CD4-positive, CD25-positive, alpha-beta regulatory T cell (primary cell): ENCODE measurements around the gene GPR32. TPM values are rescaled to one million over a fixed set of nuclear protein-coding genes. Genes with fewer than 3 reads are reported as not detected.
"Not testable (repeated sequence)": the region's sequence is repeated elsewhere in the genome, so short reads cannot be mapped to it uniquely, and the experiment has no call there.

Source experiments
- ATAC-seq, 2 donors: fragments of 150-1000 bp; cut with Tn5 transposase; one replicate each; pipeline ENCODE4 v1.10.0; 2021; ENCODE audit warnings: low read depth in 2 of 2, moderate number of reproducible peaks in 2 of 2, moderate library complexity in 1 of 2
- DNase-seq, 3 donors: peaks; one replicate each; pipeline versions ENCODE4 v3.0.0 to v3.0.0-alpha.2; 2012 to 2022; ENCODE audit warnings: mixed read lengths in 1 of 3
- H3K27ac ChIP-seq: one replicate; pipeline ENCODE4 v1.7.0; 2013; ENCODE audit warnings: mild to moderate bottlenecking, low read length; ENCODE audit not compliant: insufficient read depth, poor library complexity, severe bottlenecking
- H3K27me3 ChIP-seq: one replicate; pipeline ENCODE4 v1.7.0; 2013; ENCODE audit warnings: low read length; ENCODE audit not compliant: control insufficient read depth, insufficient read depth
- H3K36me3 ChIP-seq: one replicate; pipeline ENCODE4 v1.7.0; 2013; ENCODE audit warnings: mild to moderate bottlenecking, low read length, moderate library complexity; ENCODE audit not compliant: control insufficient read depth, insufficient read depth
- H3K4me1 ChIP-seq: 2 replicates; pipeline ENCODE4 v1.7.0; 2013; ENCODE audit warnings: mild to moderate bottlenecking, low read length; ENCODE audit not compliant: insufficient read depth, control insufficient read depth, poor library complexity, severe bottlenecking
- H3K4me3 ChIP-seq: one replicate; pipeline ENCODE4 v1.7.0; 2013; ENCODE audit warnings: low read depth, mild to moderate bottlenecking, low read length, moderate library complexity
- H3K9me3 ChIP-seq, 2 experiments: 1 replicate in 1 of 2; 2 replicates in 1 of 2; pipeline ENCODE4 v1.7.0; 2013; ENCODE audit warnings: low read length in 2 of 2, mild to moderate bottlenecking in 1 of 2, moderate library complexity in 1 of 2; ENCODE audit not compliant: control insufficient read depth in 2 of 2
- H3K27ac Mint-ChIP-seq, 3 donors: one replicate each; pipeline ENCODE4 v1.8.0; 2020 to 2022; ENCODE audit warnings: mild to moderate bottlenecking in 3 of 3, mixed read lengths in 3 of 3, moderate library complexity in 2 of 3
- H3K27me3 Mint-ChIP-seq: one replicate; pipeline ENCODE4 v1.8.0; 2022; ENCODE audit warnings: mild to moderate bottlenecking, mixed read lengths
- H3K36me3 Mint-ChIP-seq: one replicate; pipeline ENCODE4 v1.8.0; 2020; ENCODE audit warnings: mixed read lengths
- H3K4me1 Mint-ChIP-seq, 4 donors: one replicate each; pipeline ENCODE4 v1.8.0; 2020 to 2022; ENCODE audit warnings: mixed read lengths in 4 of 4, mild to moderate bottlenecking in 1 of 4
- H3K4me3 Mint-ChIP-seq, 4 donors: one replicate each; pipeline ENCODE4 v1.8.0; 2020 to 2022; ENCODE audit warnings: mild to moderate bottlenecking in 4 of 4, mixed read lengths in 4 of 4, moderate library complexity in 3 of 4
- H3K9me3 Mint-ChIP-seq, 7 donors: one replicate each; pipeline ENCODE4 v1.8.0; 2020 to 2022; ENCODE audit warnings: mixed read lengths in 7 of 7, mild to moderate bottlenecking in 3 of 7, moderate library complexity in 2 of 7
- polyA plus RNA-seq, 4 donors: library from polyadenylated mRNA; unstranded; fragments of 300-500 nt; fragmentation: Illumina TruSeq; gene quantifications; one replicate each; pipeline ENCODE4 v1.2.3, GENCODE V29; 2021
- total RNA-seq: library from RNA; stranded (reverse); gene quantifications from one replicate; pipeline ENCODE4 v1.2.3, GENCODE V29; 2022

GPR32 gene
- total and polyA plus RNA-seq, 5 donors from 2014 or later = not detected

- Histone ChIP-seq H3K4me3 (no peak overlapping the region), H3K36me3 (peaks cover 27% of the 10 kb centered on the region), H3K27me3 (no peaks in the 10 kb centered on the region), H3K4me1 (peaks cover 17% of the 10 kb centered on the region), H3K27ac (no peak overlapping the region), H3K9me3 (no peaks in the 10 kb centered on the region)
- Mint-ChIP-seq H3K4me3 (no peak overlapping the region), H3K9me3 (peaks cover 0 to 2% (median 0%) of the 10 kb centered on the region in 7 donors), H3K27me3 (no peaks in the 10 kb centered on the region), H3K27ac (no peak overlapping the region), H3K4me1 (peaks cover 0 to 39% (median 15%) of the 10 kb centered on the region in 4 donors), H3K36me3 (peaks cover 10% of the 10 kb centered on the region)
- DNase-seq (no peak), ATAC-seq (no peak)
Observed at GRCh38 chr19:50798659-50799546, 28.6 kb downstream of the GPR32 start.

GRCh38 chr19:50799547-50799851 is 29.2 kb downstream of the GPR32 start:
- Mint-ChIP-seq H3K27ac (no peak overlapping the region), H3K27me3 (no peaks in the 10 kb centered on the region), H3K4me1 (peaks cover 0 to 38% (median 17%) of the 10 kb centered on the region in 4 donors), H3K36me3 (peaks cover 12% of the 10 kb centered on the region), H3K4me3 (peak overlapping the region in 1 of 4 donors; percentile 86), H3K9me3 (peaks cover 0 to 2% (median 0%) of the 10 kb centered on the region in 7 donors)
- no peak overlapping the region for H3K4me3 ChIP-seq
- peaks cover 27% of the 10 kb centered on the region for H3K36me3 ChIP-seq
- no peaks in the 10 kb centered on the region for H3K27me3 ChIP-seq
- DNase-seq (no peak), ATAC-seq (no peak)
- H3K27ac ChIP-seq = no peak overlapping the region
- no peaks in the 10 kb centered on the region for H3K9me3 ChIP-seq
- H3K4me1 ChIP-seq = peaks cover 16% of the 10 kb centered on the region

GRCh38 chr19:50801107-50801506 is 30.8 kb downstream of the GPR32 start:
- no peaks in the 10 kb centered on the region for H3K27me3 ChIP-seq
- Mint-ChIP-seq H3K36me3 (peaks cover 12% of the 10 kb centered on the region), H3K4me1 (peaks cover 0 to 52% (median 24%) of the 10 kb centered on the region in 4 donors), H3K27me3 (peaks cover 5% of the 10 kb centered on the region), H3K9me3 (peaks cover 0 to 2% (median 0%) of the 10 kb centered on the region in 7 donors), H3K4me3 (peak overlapping the region in 3 of 4 donors; percentile 36 to 72 (median 62)), H3K27ac (no peak overlapping the region)
- peaks cover 17% of the 10 kb centered on the region for H3K4me1 ChIP-seq
- DNase-seq = no peak
- peaks cover 27% of the 10 kb centered on the region for H3K36me3 ChIP-seq
- no peaks in the 10 kb centered on the region for H3K9me3 ChIP-seq
- no peak overlapping the region for H3K27ac ChIP-seq
- no peak for ATAC-seq
- H3K4me3 ChIP-seq = no peak overlapping the region

- H3K4me3 Mint-ChIP-seq = peak overlapping the region; percentile 94 to 100 (median 96)
- H3K36me3 Mint-ChIP-seq = peaks cover 12% of the 10 kb centered on the region
- peaks cover 6% of the 10 kb centered on the region for H3K36me3 ChIP-seq
- no peaks in the 10 kb centered on the region for H3K27me3 ChIP-seq
- H3K4me1 ChIP-seq = peaks cover 17% of the 10 kb centered on the region
- H3K4me3 ChIP-seq = peak overlapping the region; percentile 89
- H3K27me3 Mint-ChIP-seq = peaks cover 5% of the 10 kb centered on the region
- H3K9me3 ChIP-seq = no peaks in the 10 kb centered on the region
- H3K27ac Mint-ChIP-seq = peak overlapping the region; percentile 100
- peaks cover 0 to 2% (median 0%) of the 10 kb centered on the region in 7 donors for H3K9me3 Mint-ChIP-seq
- H3K27ac ChIP-seq = peak overlapping the region; percentile 99
- peak in 2 of 3 donors; percentile 14 to 42 for DNase-seq
- H3K4me1 Mint-ChIP-seq = peaks cover 0 to 54% (median 26%) of the 10 kb centered on the region in 4 donors
- ATAC-seq = no peak
Observed at GRCh38 chr19:50803633-50804419, 33.6 kb downstream of the GPR32 start.

DNA sequence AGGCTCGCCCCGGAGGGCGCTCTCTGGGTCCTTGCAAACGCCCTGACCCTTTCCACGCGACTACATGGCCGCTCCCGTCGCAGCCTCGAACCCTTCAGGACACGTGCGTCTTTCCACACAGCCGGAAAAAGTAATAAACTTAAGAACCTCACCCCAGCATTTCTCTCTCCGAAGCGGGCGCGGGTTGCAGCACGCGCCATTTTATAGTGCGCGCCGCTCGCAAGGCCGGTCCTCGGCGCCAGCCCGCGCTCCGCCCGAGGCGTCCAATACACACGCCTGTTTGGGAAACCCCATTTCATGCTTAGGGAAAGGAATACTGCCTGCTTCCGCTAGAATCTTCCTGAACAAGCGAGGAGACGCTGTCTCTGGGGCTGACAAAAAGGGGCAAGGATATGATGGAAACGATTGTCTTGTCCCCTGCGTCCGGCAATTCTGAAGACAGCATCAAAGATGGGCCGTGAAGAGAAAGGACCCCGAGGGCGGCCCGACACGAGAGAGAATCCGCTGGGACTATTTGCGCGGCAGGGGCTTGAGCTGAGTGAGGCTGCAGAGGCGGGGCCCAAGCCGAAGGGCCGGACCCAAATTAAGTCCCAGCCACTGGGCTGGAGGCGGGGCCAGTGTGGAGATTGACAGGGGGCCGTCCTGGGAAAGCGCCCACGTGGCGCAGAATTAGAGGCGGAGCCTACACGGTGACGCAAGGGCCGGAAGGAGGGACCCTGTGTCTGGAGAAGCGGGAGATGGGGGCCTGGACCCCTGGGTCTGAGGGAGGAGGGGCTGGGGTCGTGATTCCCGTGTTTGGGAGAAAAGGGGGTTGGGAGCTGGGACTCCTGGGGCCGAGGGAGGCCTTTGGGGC is 34.4 kb downstream of the GPR32 start:
- Histone ChIP-seq H3K9me3 (no peaks in the 10 kb centered on the region), H3K36me3 (peaks cover 2% of the 10 kb centered on the region), H3K27ac (peak overlapping the region; percentile 99), H3K27me3 (no peaks in the 10 kb centered on the region), H3K4me3 (peak overlapping the region; percentile 89), H3K4me1 (peaks cover 17% of the 10 kb centered on the region)
- Mint-ChIP-seq H3K9me3 (peaks cover 0 to 2% (median 0%) of the 10 kb centered on the region in 7 donors), H3K27me3 (peaks cover 5% of the 10 kb centered on the region), H3K4me3 (peak overlapping the region; percentile 94 to 100 (median 96)), H3K36me3 (peaks cover 12% of the 10 kb centered on the region), H3K4me1 (peaks cover 0 to 54% (median 26%) of the 10 kb centered on the region in 4 donors), H3K27ac (peak overlapping the region; percentile 100)
- DNase-seq (peak; percentile 93 to 99 (median 98)), ATAC-seq (peak; percentile 96)

DNA sequence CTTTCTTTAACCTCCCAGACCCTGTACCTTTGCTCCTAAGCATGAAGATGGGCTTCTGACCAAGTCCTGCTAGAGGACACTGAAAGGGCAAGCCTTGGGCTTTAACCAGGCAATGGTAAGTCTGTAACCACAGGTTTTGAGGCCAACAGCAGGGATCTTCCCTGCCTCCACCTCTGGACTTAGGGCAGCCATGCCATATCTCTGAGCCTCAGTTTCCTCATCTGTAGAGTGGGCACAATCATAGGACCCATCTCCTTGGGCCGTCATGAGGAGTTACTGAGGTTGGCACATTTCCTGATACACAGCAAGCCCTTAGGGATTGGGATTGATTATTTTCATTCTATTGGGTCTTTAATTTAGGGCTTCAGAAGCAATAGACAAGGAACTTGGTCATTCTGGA is 38.6 kb downstream of the GPR32 start:
- Histone ChIP-seq H3K27me3 (no peaks in the 10 kb centered on the region), H3K27ac (no peak overlapping the region), H3K9me3 (no peaks in the 10 kb centered on the region), H3K36me3 (no peaks in the 10 kb centered on the region), H3K4me3 (no peak overlapping the region), H3K4me1 (peaks cover 4% of the 10 kb centered on the region)
- H3K9me3 Mint-ChIP-seq = peaks cover 0 to 3% (median 0%) of the 10 kb centered on the region in 7 donors
- peak overlapping the region in 1 of 4 donors; percentile 78 for H3K4me3 Mint-ChIP-seq
- peaks cover 3% of the 10 kb centered on the region for H3K36me3 Mint-ChIP-seq
- no peak overlapping the region for H3K27ac Mint-ChIP-seq
- peaks cover 5% of the 10 kb centered on the region for H3K27me3 Mint-ChIP-seq
- DNase-seq (no peak), ATAC-seq (no peak)
- H3K4me1 Mint-ChIP-seq = peaks cover 0 to 22% (median 12%) of the 10 kb centered on the region in 4 donors

DNA sequence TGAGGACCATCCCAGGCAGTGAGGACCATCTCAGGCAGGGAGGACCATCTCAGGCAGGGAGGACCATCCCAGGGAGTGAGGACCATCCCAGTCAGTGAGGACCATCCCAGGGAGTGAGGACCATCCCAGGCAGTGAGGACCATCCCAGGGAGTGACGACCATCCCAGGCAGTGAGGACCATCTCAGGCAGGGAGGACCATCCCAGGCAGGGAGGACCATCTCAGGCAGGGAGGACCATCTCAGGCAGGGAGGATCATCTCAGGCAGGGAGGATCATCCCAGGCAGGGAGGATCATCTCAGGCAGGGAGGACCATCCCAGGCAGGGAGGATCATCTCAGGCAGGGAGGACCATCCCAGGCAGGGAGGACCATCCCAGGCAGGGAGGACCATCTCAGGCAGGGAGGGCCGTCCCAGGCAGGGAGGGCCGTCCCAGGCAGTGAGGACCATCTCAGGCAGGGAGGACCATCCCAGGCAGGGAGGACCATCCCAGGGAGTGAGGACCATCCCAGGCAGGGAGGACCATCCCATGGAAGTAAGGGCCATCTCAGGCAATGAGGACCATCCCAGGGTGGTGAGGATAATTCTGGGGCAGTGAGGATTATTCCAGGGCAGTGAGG is 41.5 kb downstream of the GPR32 start:
- not testable (repeated sequence) for H3K36me3 Mint-ChIP-seq, DNase-seq, H3K9me3 ChIP-seq, H3K4me1 ChIP-seq, H3K4me3 Mint-ChIP-seq, H3K27ac ChIP-seq, H3K27me3 Mint-ChIP-seq, H3K4me3 ChIP-seq, ATAC-seq, H3K36me3 ChIP-seq, H3K27me3 ChIP-seq, H3K27ac Mint-ChIP-seq, H3K9me3 Mint-ChIP-seq, H3K4me1 Mint-ChIP-seq
